MM.1S (cell line): ENCODE data around the gene CREB3L2.

Experiments used
- CTCF ChIP-seq: fragments of 300-600 bp; sonication (generic); IDR thresholded peaks from 2 replicates; pipeline ENCODE4 v1.5.1; 2016; ENCODE audit warnings: antibody characterized with exemption, low read length, mixed read lengths
- EZH2 ChIP-seq: fragments of 300-600 bp; sonication (generic); optimal IDR thresholded peaks from 2 replicates; pipeline ENCODE3; 2017; ENCODE audit warnings: low read depth, mild to moderate bottlenecking, antibody characterized with exemption, low read length, mixed read lengths

GRCh38 chr7:137964824-137965545, 36.9 kb downstream of the CREB3L2 start:
- TF ChIP-seq CTCF (no peak), EZH2 (no peak)
